Small intestine (tissue), 7 donors: ENCODE measurements around the gene DUSP28. TPM values are rescaled to one million over a fixed set of nuclear protein-coding genes. Genes with fewer than 3 reads are reported as not detected.
A peak's percentile ranks its signal among the peaks of the same experiment; 100 is the strongest.
"Not testable (repeated sequence)": the region's sequence is repeated elsewhere in the genome, so short reads cannot be mapped to it uniquely, and the experiment has no call there.

ENCODE experiments used
- DNase-seq, 2 donors: peaks; one replicate each; pipeline versions ENCODE4 v3.0.0 to v3.0.0-alpha.2; 2013
- FAIRE-seq: peaks from 2 replicates; lab custom pipeline; 2012; peaks lifted over from hg19 to GRCh38; lab: Jason Lieb, UNC
- H3K27ac ChIP-seq, 3 donors: one replicate each; pipeline ENCODE4 v1.5.1; 2013; ENCODE audit warnings: low read length in 2 of 3, mild to moderate bottlenecking in 2 of 3, control low read depth in 1 of 3, inconsistent platforms in 1 of 3, low read depth in 1 of 3, moderate library complexity in 1 of 3
- H3K27me3 ChIP-seq, 3 donors: one replicate each; pipeline ENCODE4 v1.6.1; 2013; ENCODE audit warnings: low read length in 3 of 3, inconsistent platforms in 1 of 3; ENCODE audit not compliant: control insufficient read depth in 3 of 3, insufficient read depth in 3 of 3
- H3K36me3 ChIP-seq, 3 donors: one replicate each; pipeline ENCODE4 v1.6.1; 2013; ENCODE audit warnings: low read length in 3 of 3, inconsistent platforms in 1 of 3, low read depth in 1 of 3, mild to moderate bottlenecking in 1 of 3, moderate library complexity in 1 of 3; ENCODE audit not compliant: control insufficient read depth in 3 of 3, insufficient read depth in 2 of 3
- H3K4me1 ChIP-seq, 3 donors: one replicate each; pipeline ENCODE4 v1.6.1; 2013; ENCODE audit warnings: low read length in 2 of 3, inconsistent platforms in 1 of 3, low read depth in 1 of 3, mild to moderate bottlenecking in 1 of 3, moderate library complexity in 1 of 3; ENCODE audit not compliant: control insufficient read depth in 3 of 3, insufficient read depth in 2 of 3
- H3K4me3 ChIP-seq, 3 donors: one replicate each; pipeline ENCODE4 v1.5.1; 2013; ENCODE audit warnings: low read length in 3 of 3, control low read depth in 1 of 3, inconsistent platforms in 1 of 3, low read depth in 1 of 3, mild to moderate bottlenecking in 1 of 3, moderate library complexity in 1 of 3
- H3K9me3 ChIP-seq, 2 donors: one replicate each; pipeline ENCODE4 v1.6.1; 2013; ENCODE audit warnings: low read depth in 1 of 2, low read length in 1 of 2; ENCODE audit not compliant: control insufficient read depth in 2 of 2, insufficient read depth in 1 of 2
- WGBS, 3 donors: extraction: QIAGEN DNeasy Blood & Tissue Kit; methylation state at CpG; one replicate each; pipeline ENCODE4 v1.1.7; 2013; 5-methylcytosine and 5-hydroxymethylcytosine counted together
- polyA plus RNA-seq, 4 donors: library from polyadenylated mRNA; stranded (reverse) in 3 of 4; unstranded in 1 of 4; fragments of 200-250 nt in 3 of 4; fragments of 120-200 nt in 1 of 4; gene quantifications; one replicate each; pipeline versions ENCODE4 v1.2.1 to v1.2.3, GENCODE V29; 2013
- donor health status: healthy with polysubstance abuse.
- donor health status: control.
- donor health status: control.
- donor health status: Bipolar disorder and iron deficiency.
- donor health status: healthy.

Gene DUSP28
- polyA plus RNA-seq, 4 donors, result 1.8 to 7.9 (median 5.0) TPM

DNA sequence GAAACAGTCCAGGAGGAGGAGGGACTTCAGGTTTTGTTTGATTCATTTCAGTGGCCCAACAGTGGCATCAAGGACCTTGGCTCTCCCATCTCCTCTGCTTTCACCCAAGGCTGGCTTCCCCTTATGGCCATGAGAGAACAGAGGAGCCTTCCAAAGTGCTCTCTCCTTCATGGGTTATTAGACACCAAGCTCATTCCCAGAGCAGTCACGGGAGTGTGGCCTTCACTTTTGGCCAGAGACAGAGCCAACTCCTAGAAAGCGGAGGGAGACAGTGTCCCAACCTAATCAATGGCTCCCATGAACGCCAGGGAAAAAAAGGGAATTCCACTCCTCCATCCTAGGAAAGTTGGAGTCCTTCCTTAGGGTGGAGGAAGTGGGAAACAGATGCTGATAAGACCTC is 871 bp upstream of the DUSP28 start:
- H3K4me3 ChIP-seq, result no peak overlapping the region
- no peak for DNase-seq
- FAIRE-seq, result no peak
- H3K36me3 ChIP-seq, result peaks cover 0 to 35% (median 0%) of the 10 kb centered on the region in 3 donors
- no peaks in the 10 kb centered on the region for H3K9me3 ChIP-seq
- H3K27ac ChIP-seq, result no peak overlapping the region
- H3K27me3 ChIP-seq, result no peaks in the 10 kb centered on the region
- WGBS, 3 donors, result 77 to 87% (median 82%) methylated on average over 3 of the region's 3 CpGs
- peaks cover 6 to 46% (median 11%) of the 10 kb centered on the region in 3 donors for H3K4me1 ChIP-seq

GRCh38 chr2:240560480-240561324 is 545 bp downstream of the DUSP28 start:
- H3K4me1 ChIP-seq, result peaks cover 11 to 60% (median 17%) of the 10 kb centered on the region in 3 donors
- 0 to 1% (median 0%) methylated on average over 73 to 101 of the region's 101 CpGs for WGBS, 3 donors

GRCh38 chr2:240561325-240561971 is 1.3 kb downstream of the DUSP28 start:
- Histone ChIP-seq H3K4me1 (peaks cover 11 to 64% (median 17%) of the 10 kb centered on the region in 3 donors), H3K9me3 (no peaks in the 10 kb centered on the region), H3K27ac (peak overlapping the region; percentile 85 to 90 (median 88)), H3K4me3 (peak overlapping the region in 2 of 3 donors; percentile 41 to 62), H3K27me3 (no peaks in the 10 kb centered on the region), H3K36me3 (peaks cover 0 to 28% (median 0%) of the 10 kb centered on the region in 3 donors)
- no peak for FAIRE-seq
- peak; percentile 44 to 49 for DNase-seq
- WGBS, 3 donors, result 7 to 12% (median 9%) methylated on average over 14 of the region's 14 CpGs

More at GRCh38 chr2:240560480-240561324, 545 bp downstream of the DUSP28 start:
- H3K4me3 ChIP-seq, result peak overlapping the region; percentile 51 to 95 (median 66)
- H3K27me3 ChIP-seq, result no peaks in the 10 kb centered on the region
- peaks cover 0 to 29% (median 0%) of the 10 kb centered on the region in 3 donors for H3K36me3 ChIP-seq
- DNase-seq (peak; percentile 99), FAIRE-seq (no peak)
- peak overlapping the region; percentile 97 to 99 (median 98) for H3K27ac ChIP-seq
- no peaks in the 10 kb centered on the region for H3K9me3 ChIP-seq

DNA sequence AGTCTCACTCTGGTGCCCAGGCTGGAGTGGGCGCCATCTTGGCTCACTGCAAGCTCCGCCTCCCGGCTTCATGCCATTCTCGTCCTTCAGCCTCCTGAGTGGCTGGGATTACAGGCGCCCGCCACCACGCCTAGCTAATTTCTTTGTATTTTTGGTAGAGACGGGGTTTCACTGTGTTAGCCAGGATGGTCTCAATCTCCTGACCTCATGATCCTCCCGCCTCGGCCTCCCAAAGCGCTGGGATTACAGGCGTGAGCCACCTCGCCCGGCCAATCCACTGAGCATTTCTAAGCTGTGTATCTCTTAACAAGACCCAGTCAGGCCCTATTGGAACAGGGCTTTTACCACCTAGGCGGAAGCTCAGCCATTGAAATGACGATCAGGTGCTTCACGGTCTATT is 3.1 kb downstream of the DUSP28 start:
- not testable (repeated sequence) for DNase-seq, FAIRE-seq, H3K27ac ChIP-seq, H3K4me3 ChIP-seq, H3K9me3 ChIP-seq, H3K27me3 ChIP-seq
- WGBS, 3 donors, result 96 to 98% (median 98%) methylated on average over 17 of the region's 17 CpGs
- Histone ChIP-seq H3K4me1 (peaks cover 10 to 65% (median 16%) of the 10 kb centered on the region in 3 donors), H3K36me3 (peaks cover 0 to 26% (median 0%) of the 10 kb centered on the region in 3 donors)

- Histone ChIP-seq H3K4me1 (peaks cover 10 to 61% (median 16%) of the 10 kb centered on the region in 3 donors), H3K27ac (peak overlapping the region in 2 of 3 donors; percentile 97 to 99), H3K4me3 (no peak overlapping the region), H3K36me3 (peaks cover 0 to 23% (median 0%) of the 10 kb centered on the region in 3 donors), H3K27me3 (no peaks in the 10 kb centered on the region), H3K9me3 (no peaks in the 10 kb centered on the region)
- FAIRE-seq (no peak), DNase-seq (no peak)
- 88 to 90% (median 89%) methylated on average over 12 of the region's 12 CpGs for WGBS, 3 donors
Observed at GRCh38 chr2:240563951-240564560, 3.9 kb downstream of the DUSP28 start.

- FAIRE-seq, result no peak
- H3K27ac ChIP-seq, result peak overlapping the region; percentile 97 to 99 (median 97)
- H3K27me3 ChIP-seq, result no peaks in the 10 kb centered on the region
- peak overlapping the region in 1 of 3 donors; percentile 21 for H3K4me3 ChIP-seq
- peaks cover 7 to 61% (median 14%) of the 10 kb centered on the region in 3 donors for H3K4me1 ChIP-seq
- DNase-seq, result peak in 1 of 2 donors; percentile 43
- 69 to 78% (median 71%) methylated on average over 10 of the region's 10 CpGs for WGBS, 3 donors
- H3K36me3 ChIP-seq, result peaks cover 0 to 20% (median 0%) of the 10 kb centered on the region in 3 donors
- H3K9me3 ChIP-seq, result no peaks in the 10 kb centered on the region
Observed at GRCh38 chr2:240564561-240565332, 4.6 kb downstream of the DUSP28 start.

DNA sequence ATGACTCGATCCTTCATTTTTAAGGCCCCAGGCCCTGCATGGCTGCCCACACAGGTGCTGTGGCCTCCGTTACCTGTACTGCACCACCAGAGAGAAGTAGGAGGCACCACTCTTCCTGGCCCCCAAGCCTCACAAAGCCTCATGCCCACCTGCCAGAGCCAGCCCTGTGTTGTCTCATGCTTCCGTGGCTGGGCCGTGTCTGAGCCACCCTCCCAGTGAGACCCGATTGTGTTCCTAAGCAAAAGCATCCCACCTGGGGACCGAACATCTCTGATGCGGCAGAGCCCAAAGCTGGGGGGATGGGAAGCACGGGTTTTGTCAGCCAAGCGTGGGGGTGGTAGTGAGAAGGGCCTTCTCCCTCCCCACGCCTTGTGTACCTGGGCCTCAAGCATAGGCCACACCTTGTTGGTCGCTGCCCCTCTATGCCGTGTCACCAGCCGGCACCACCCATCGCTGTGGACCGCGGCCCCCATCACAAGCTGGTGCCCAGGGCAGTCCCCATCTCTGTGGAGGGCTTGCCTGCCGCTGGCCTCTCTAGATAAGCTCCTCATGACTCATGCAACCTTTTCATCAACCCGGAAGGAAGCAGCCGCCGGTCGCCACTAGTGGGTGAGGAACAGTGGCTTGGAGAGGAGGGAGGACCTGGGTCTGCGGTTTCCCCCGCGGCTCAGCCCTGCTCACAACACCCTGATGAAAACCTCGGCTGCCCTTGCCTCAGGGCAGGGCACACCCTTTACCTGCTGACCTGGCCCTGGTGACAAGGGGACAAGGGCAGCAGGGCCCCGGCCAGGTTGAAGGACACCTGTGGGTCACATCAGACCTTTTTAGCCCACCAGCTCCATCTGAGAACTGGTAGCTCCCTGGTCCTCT is 5.4 kb downstream of the DUSP28 start:
- FAIRE-seq (no peak), DNase-seq (peak; percentile 95 to 96)
- WGBS, 3 donors, result 20 to 36% (median 24%) methylated on average over 25 to 26 of the region's 26 CpGs
- Histone ChIP-seq H3K4me3 (peak overlapping the region in 2 of 3 donors; percentile 20 to 21), H3K9me3 (no peaks in the 10 kb centered on the region), H3K27me3 (no peaks in the 10 kb centered on the region), H3K4me1 (peaks cover 12 to 65% (median 19%) of the 10 kb centered on the region in 3 donors), H3K27ac (peak overlapping the region; percentile 97 to 99 (median 97)), H3K36me3 (peaks cover 0 to 24% (median 0%) of the 10 kb centered on the region in 3 donors)
